ENCODE measurements around the gene VGF.

Gene VGF

DNA sequence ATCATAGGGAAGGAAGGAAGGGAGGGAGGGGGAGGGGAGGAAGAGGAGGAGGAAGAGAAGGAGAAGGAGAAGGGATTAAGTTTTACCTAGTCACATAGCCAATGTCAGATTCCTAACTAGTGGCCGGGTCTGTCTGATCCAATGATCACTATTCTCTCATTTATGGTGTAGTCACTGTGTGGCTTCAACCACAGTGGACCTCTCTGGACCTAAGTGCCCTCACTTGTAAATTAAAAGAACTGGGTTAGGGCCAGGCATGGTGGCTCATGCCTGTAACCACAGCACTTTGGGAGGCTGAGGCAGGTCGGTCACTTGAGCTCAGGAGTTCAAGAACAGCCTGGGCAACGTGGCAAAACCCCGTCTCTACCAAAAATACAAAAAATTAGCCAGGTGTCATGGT lies 45.1 kb downstream of the VGF start:
- H3K27me3 ChIP-seq (ENCODE audit: insufficient read depth, low read length, poor library complexity), result no peaks in the 10 kb centered on the region
- H3K79me2 ChIP-seq (ENCODE audit: insufficient read depth, low read length), result no peaks in the 10 kb centered on the region
- H3K4me2 ChIP-seq (ENCODE audit: insufficient read depth, low read length), result no peak overlapping the region
- 0 out of 2 replicates have a peak, but pooled peaks cover 3% of the 10 kb centered on the region for H4K20me1 ChIP-seq (ENCODE audit: insufficient read depth, low read length)
- TF ChIP-seq, protein P1, sequence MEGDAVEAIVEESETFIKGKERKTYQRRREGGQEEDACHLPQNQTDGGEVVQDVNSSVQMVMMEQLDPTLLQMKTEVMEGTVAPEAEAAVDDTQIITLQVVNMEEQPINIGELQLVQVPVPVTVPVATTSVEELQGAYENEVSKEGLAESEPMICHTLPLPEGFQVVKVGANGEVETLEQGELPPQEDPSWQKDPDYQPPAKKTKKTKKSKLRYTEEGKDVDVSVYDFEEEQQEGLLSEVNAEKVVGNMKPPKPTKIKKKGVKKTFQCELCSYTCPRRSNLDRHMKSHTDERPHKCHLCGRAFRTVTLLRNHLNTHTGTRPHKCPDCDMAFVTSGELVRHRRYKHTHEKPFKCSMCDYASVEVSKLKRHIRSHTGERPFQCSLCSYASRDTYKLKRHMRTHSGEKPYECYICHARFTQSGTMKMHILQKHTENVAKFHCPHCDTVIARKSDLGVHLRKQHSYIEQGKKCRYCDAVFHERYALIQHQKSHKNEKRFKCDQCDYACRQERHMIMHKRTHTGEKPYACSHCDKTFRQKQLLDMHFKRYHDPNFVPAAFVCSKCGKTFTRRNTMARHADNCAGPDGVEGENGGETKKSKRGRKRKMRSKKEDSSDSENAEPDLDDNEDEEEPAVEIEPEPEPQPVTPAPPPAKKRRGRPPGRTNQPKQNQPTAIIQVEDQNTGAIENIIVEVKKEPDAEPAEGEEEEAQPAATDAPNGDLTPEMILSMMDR (IDR thresholded peaks at IDR 0.05; ENCODE audit: borderline replicate concordance, extremely low read depth, low read length, poor library complexity, severe bottlenecking), result no peak
- TF ChIP-seq EZH2 (IDR thresholded peaks at IDR 0.05; ENCODE audit: borderline replicate concordance, low read depth, low read length, severe bottlenecking), result no peak
- H3K27ac ChIP-seq (ENCODE audit: low read length), result no peak overlapping the region
- peaks cover 13% of the 10 kb centered on the region for H3K4me1 ChIP-seq (ENCODE audit: insufficient read depth, low read length)
- ATAC-seq (ENCODE audit: insufficient read depth, low read depth) (no peak), DNase-seq (no peak)
- H3K9me3 ChIP-seq (ENCODE audit: insufficient read depth, low read length, severe bottlenecking), result no peaks in the 10 kb centered on the region
- no peaks in the 10 kb centered on the region for H3K36me3 ChIP-seq (ENCODE audit: insufficient read depth, low read length)
- no peak overlapping the region for H3K9ac ChIP-seq (ENCODE audit: low read depth, low read length)
- H2AFZ ChIP-seq (ENCODE audit: low read depth, low read length), result no peak overlapping the region
- no peak overlapping the region for H3K4me3 ChIP-seq (ENCODE audit: low read depth in 1 of 2, low read length in 2 of 2)

DNA sequence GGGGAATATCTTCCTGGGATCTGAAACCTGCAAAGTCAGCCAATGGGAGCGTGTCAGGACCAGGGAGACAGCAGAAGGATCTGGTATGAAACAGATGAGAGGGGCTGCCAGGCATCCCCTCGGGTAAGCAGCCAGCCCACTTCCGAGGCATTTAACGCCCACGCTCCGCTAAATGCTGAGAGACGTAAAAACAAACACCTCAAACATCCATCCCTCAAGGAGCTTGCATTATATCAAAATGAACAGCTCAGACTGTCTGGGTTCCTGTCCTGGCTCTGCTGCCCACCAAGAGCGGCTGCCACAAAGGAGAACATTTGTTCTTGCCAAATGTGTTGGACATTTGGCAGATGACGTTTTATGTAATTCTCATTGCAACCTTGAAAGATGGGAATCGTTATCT lies 45.5 kb downstream of the VGF start:
- TF ChIP-seq EZH2 (IDR thresholded peaks at IDR 0.05; ENCODE audit: borderline replicate concordance, low read depth, low read length, severe bottlenecking), result no peak
- TF ChIP-seq, protein P1 (IDR thresholded peaks at IDR 0.05; ENCODE audit: borderline replicate concordance, extremely low read depth, low read length, poor library complexity, severe bottlenecking), result no peak
- no peak overlapping the region for H3K9ac ChIP-seq (ENCODE audit: low read depth, low read length)
- H3K79me2 ChIP-seq (ENCODE audit: insufficient read depth, low read length), result no peaks in the 10 kb centered on the region
- no peak overlapping the region for H3K4me3 ChIP-seq (ENCODE audit: low read depth in 1 of 2, low read length in 2 of 2)
- no peaks in the 10 kb centered on the region for H3K36me3 ChIP-seq (ENCODE audit: insufficient read depth, low read length)
- no peak overlapping the region for H3K27ac ChIP-seq (ENCODE audit: low read length)
- 0 out of 2 replicates have a peak, but pooled peaks cover 2% of the 10 kb centered on the region for H4K20me1 ChIP-seq (ENCODE audit: insufficient read depth, low read length)
- H3K4me1 ChIP-seq (ENCODE audit: insufficient read depth, low read length), result peaks cover 9% of the 10 kb centered on the region
- no peaks in the 10 kb centered on the region for H3K27me3 ChIP-seq (ENCODE audit: insufficient read depth, low read length, poor library complexity)
- no peak for DNase-seq
- no peak overlapping the region for H3K4me2 ChIP-seq (ENCODE audit: insufficient read depth, low read length)
- no peak overlapping the region for H2AFZ ChIP-seq (ENCODE audit: low read depth, low read length)
- ATAC-seq (ENCODE audit: insufficient read depth, low read depth), result no peak
- H3K9me3 ChIP-seq (ENCODE audit: insufficient read depth, low read length, severe bottlenecking), result no peaks in the 10 kb centered on the region

DNA sequence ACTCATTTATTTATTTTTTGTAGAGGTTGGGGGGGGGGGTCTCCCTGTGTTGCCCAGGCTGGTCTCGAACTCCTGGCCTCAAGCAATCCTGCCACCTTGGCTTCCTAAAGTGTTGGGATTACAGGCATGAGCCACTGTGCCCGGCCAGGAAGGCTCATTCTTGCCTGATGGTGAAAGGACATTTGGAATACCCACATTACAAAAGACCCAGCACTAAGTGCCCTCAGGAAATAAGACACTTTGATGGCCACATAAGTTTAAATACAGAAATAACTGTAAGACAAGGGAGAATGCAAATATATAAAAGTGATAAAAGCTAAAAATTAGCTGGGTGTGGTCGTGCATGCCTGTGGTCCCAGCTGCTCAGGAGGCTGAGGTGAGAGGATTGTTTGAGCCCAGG lies 46.5 kb downstream of the VGF start:
- no peaks in the 10 kb centered on the region for H3K4me1 ChIP-seq (ENCODE audit: insufficient read depth, low read length)
- no peak overlapping the region for H3K4me2 ChIP-seq (ENCODE audit: insufficient read depth, low read length)

More for the DNA sequence above, 46.5 kb downstream of the VGF start:
- Histone ChIP-seq H3K9me3 (ENCODE audit: insufficient read depth, low read length, severe bottlenecking) (no peaks in the 10 kb centered on the region), H3K79me2 (ENCODE audit: insufficient read depth, low read length) (no peaks in the 10 kb centered on the region), H3K4me3 (ENCODE audit: low read depth in 1 of 2, low read length in 2 of 2) (no peak overlapping the region), H2AFZ (ENCODE audit: low read depth, low read length) (no peak overlapping the region), H3K27me3 (ENCODE audit: insufficient read depth, low read length, poor library complexity) (no peaks in the 10 kb centered on the region), H3K9ac (ENCODE audit: low read depth, low read length) (no peak overlapping the region), H4K20me1 (ENCODE audit: insufficient read depth, low read length) (no peaks in the 10 kb centered on the region), H3K27ac (ENCODE audit: low read length) (no peak overlapping the region), H3K36me3 (ENCODE audit: insufficient read depth, low read length) (no peaks in the 10 kb centered on the region)
- TF ChIP-seq, protein P1 (IDR thresholded peaks at IDR 0.05; ENCODE audit: borderline replicate concordance, extremely low read depth, low read length, poor library complexity, severe bottlenecking), result no peak
- TF ChIP-seq EZH2 (IDR thresholded peaks at IDR 0.05; ENCODE audit: borderline replicate concordance, low read depth, low read length, severe bottlenecking), result no peak
- DNase-seq, result no peak
- no peak for ATAC-seq (ENCODE audit: insufficient read depth, low read depth)

Data from DND-41 (cell line).